Omental fat pad (tissue), 4 donors: ENCODE results near the gene INHBE. TPM values are rescaled to one million over a fixed set of nuclear protein-coding genes. Genes with fewer than 3 reads are reported as not detected.
"Not testable (repeated sequence)": the region's sequence is repeated elsewhere in the genome, so short reads cannot be mapped to it uniquely, and the experiment has no call there.

Experiments used
- ATAC-seq: fragments of 150-250 bp; one replicate; pipeline ENCODE4 v1.9.1; 2016; ENCODE audit warnings: mild to moderate bottlenecking, moderate library complexity; ENCODE audit not compliant: low FRiP score
- DNase-seq: peaks from one replicate; pipeline ENCODE4 v3.0.0-alpha.2; 2019; ENCODE audit warnings: low spot score
- CTCF ChIP-seq, 3 donors: fragments of 450-650 bp; IDR thresholded peaks; one replicate each; pipeline ENCODE4 v1.5.1; 2016 to 2017; ENCODE audit warnings: antibody characterized with exemption in 3 of 3, mild to moderate bottlenecking in 3 of 3, moderate library complexity in 2 of 3
- total RNA-seq, 4 donors: library from RNA; depleted of rRNA; stranded (reverse); fragments of >200 nt; gene quantifications; one replicate each; pipeline ENCODE4 v1.1.0, GENCODE V29; 2016

Gene INHBE
- total RNA-seq, 4 donors from 2014 or later, result 0.25 TPM; not detected in 3

GRCh38 chr12:57490126-57490525 lies 35.0 kb downstream of the INHBE start:
- no peak for TF ChIP-seq CTCF (IDR thresholded peaks at IDR 0.05)
- no peak for ATAC-seq
- DNase-seq, result no peak

- DNase-seq, result no peak
- TF ChIP-seq CTCF (IDR thresholded peaks at IDR 0.05), result no peak
- ATAC-seq, result no peak
These were observed 36.5 kb downstream of the INHBE start for GRCh38 chr12:57491393-57492280.

- DNase-seq, ATAC-seq: not testable (repeated sequence)
These were observed 40.1 kb downstream of the INHBE start for GRCh38 chr12:57495051-57495701.

GRCh38 chr12:57496822-57497221 lies 41.7 kb downstream of the INHBE start:
- DNase-seq (no peak), ATAC-seq (no peak)
- no peak for TF ChIP-seq CTCF (IDR thresholded peaks at IDR 0.05)

- no peak for TF ChIP-seq CTCF (IDR thresholded peaks at IDR 0.05)
- no peak for ATAC-seq
- no peak for DNase-seq
These were observed 42.4 kb downstream of the INHBE start for GRCh38 chr12:57497223-57498131.

- ATAC-seq (no peak), DNase-seq (no peak)
These were observed 43.0 kb downstream of the INHBE start for GRCh38 chr12:57498132-57498502.

More at GRCh38 chr12:57498132-57498502, 43.0 kb downstream of the INHBE start:
- TF ChIP-seq CTCF (IDR thresholded peaks at IDR 0.05), result no peak
